ENCODE measurements around the gene ARID1B.

- TF ChIP-seq SMARCB1 (IDR thresholded peaks at IDR 0.05; ENCODE audit: insufficient read length, low read depth) (no peak), SP1 (CRISPR knock-in tag; IDR thresholded peaks at IDR 0.05) (no peak), MTF1 (CRISPR knock-in tag; IDR thresholded peaks at IDR 0.05; ENCODE audit: borderline replicate concordance) (no peak), NFIC (IDR thresholded peaks at IDR 0.05) (no peak), TGIF2 (CRISPR knock-in tag; IDR thresholded peaks at IDR 0.05) (no peak), SPI1 (IDR thresholded peaks at IDR 0.05; ENCODE audit: borderline replicate concordance, low read depth, low read length) (no peak), CTCF (IDR thresholded peaks at IDR 0.05 in 2 of 3, conservative IDR thresholded peaks at IDR 0.05 in 1 of 3; ENCODE audit: insufficient read depth in 2 of 3, low read depth in 1 of 3, low read length in 3 of 3) (no peak), CHD2 (IDR thresholded peaks at IDR 0.05; ENCODE audit: low read depth, low read length) (no peak), MECOM (CRISPR knock-in tag; IDR thresholded peaks at IDR 0.05) (no peak), TAF1 (IDR thresholded peaks at IDR 0.05; ENCODE audit: control insufficient read depth, extremely low read depth, insufficient read depth, low read length, severe bottlenecking) (no peak), ATF7 (IDR thresholded peaks at IDR 0.05) (no peak)
- TF ChIP-seq, protein P1, sequence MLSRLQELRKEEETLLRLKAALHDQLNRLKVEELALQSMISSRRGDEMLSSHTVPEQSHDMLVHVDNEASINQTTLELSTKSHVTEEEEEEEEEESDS (CRISPR knock-in tag; IDR thresholded peaks at IDR 0.05) = no peak
Observed at GRCh38 chr6:156890627-156891314, 113.6 kb downstream of the ARID1B start.
